NB4 (cell line): ENCODE data around the gene FGF14.

Experiments used
- CTCF ChIP-seq: IDR thresholded peaks from one replicate; pipeline ENCODE4 v1.5.1; 2012; ENCODE audit warnings: low read depth, low read length
- POLR2A ChIP-seq: IDR thresholded peaks from 2 replicates; pipeline ENCODE4 v1.6.1; 2011; ENCODE audit warnings: mild to moderate bottlenecking; ENCODE audit not compliant: insufficient read length; ENCODE audit errors: extremely low read depth

GRCh38 chr13:101817898-101818297 is 584.0 kb downstream of the FGF14 start:
- TF ChIP-seq POLR2A = no peak
- TF ChIP-seq CTCF = no peak
